HK-2 (cell line): ENCODE measurements around the gene CORO6.

ENCODE experiments used
- DNase-seq: peaks from one replicate; pipeline ENCODE4 v3.0.0-alpha.2; 2018; ENCODE audit not compliant: unreplicated experiment

The CORO6 gene

DNA sequence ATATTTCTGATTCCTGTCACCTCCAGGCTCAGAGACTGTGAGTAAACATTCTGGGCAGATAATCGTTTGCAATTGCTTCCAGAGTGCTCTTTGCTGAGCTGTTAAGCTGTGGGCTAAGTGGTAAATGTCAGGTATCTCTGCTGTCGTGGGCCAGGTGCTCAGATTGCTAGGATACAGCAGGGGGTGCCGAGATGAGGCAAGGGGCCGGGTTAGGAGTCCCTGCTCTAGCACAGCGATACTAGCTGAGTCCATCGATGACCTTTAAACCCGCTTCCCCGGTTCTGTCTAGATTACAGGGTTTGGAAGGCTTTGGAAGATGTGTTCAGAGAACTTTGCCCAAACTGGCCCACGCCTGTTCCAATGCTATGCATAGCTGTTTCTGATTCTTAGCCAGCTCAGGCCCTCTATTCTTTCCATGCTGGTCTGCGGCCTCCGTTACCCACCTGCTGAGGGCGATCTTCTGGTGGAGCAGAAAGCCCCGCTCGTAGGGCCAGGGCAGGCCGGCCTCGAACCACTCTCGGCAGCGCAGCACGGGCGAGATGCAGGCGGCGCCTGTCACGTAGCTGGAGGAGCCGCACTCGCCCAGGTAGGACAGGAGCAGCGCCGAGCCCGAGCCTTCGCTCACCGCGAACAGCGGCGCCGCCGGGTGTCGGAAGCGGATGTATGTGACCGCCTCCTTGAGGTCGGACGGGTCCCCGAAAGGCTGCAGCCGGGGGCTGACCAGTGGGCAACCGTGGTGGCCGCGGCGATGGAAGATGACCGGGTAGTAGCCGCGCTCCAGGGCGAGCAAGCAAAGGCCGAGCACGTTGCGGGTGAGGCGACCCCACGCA lies 56.9 kb downstream of the CORO6 start:
- DNase-seq: peak; percentile 78
